ENCODE data around the gene DSCAM. TPM values are rescaled to one million over a fixed set of nuclear protein-coding genes. Genes with fewer than 3 reads are reported as not detected.

Gene DSCAM
- total and polyA plus RNA-seq, 10 of the 15 experiments (the other 5 are each of a cell fraction or from before 2014, with no cell fraction given): not detected

DNA sequence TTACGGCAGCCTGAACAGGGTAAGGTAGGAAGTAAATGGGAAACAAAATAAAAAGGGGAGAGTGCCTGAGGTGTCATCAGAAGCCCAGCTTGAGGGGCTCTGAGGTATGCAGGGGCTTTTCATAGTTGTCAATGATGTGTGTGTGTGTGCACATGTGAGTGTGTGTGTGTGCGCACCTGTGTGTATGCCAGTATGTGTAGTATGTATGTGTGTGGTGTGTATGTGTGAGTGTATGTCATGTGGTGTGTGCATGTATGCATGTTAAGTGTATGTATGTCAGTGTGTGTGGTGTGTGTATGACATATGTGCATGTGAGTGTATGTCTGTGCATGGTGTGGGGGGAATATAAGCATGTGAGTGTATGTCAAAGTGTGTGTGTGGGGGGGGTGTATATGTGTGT lies 184.1 kb downstream of the DSCAM start:
- no TSS peak for BruUV-seq (replicated peaks)
- POLR2A ChIA-PET: no interaction called here
- CTCF ChIA-PET: no interaction called here
- H3K4me1 ChIP-seq (ENCODE audit: control insufficient read depth, insufficient read depth, low read length): no peaks in the 10 kb centered on the region
- H2AFZ ChIP-seq (ENCODE audit: control insufficient read depth, low read depth, low read length): no peak overlapping the region
- FAIRE-seq: no peak
- H3K27me3 ChIP-seq (replicated peaks in 1 of 2; ENCODE audit: control insufficient read depth in 2 of 2, insufficient read depth in 2 of 2, low read length in 1 of 2): no peaks in the 10 kb centered on the region
- no peaks in the 10 kb centered on the region for H3K79me2 ChIP-seq (ENCODE audit: control insufficient read depth, insufficient read depth, low read length)
- H4K20me1 ChIP-seq (ENCODE audit: control insufficient read depth, insufficient read depth): no peaks in the 10 kb centered on the region
- H3K4me2 ChIP-seq (ENCODE audit: control insufficient read depth, insufficient read depth): no peak overlapping the region
- DNase-seq (ENCODE audit: low read depth, low spot score): no peak
- no peak overlapping the region for H3K27ac ChIP-seq (ENCODE audit: control insufficient read depth, insufficient read depth)
- H3K4me3 ChIP-seq: no peak overlapping the region
- SMC1A ChIA-PET (ENCODE audit: uncharacterized antibody, unreplicated experiment): no interaction called here
- RAD21 ChIA-PET (ENCODE audit: unreplicated experiment): no interaction called here
- no peak overlapping the region for H3K9ac ChIP-seq (ENCODE audit: control insufficient read depth, insufficient read depth, low read length)
- 55% methylated on average over 2 of the region's 2 CpGs for WGBS (ENCODE audit: insufficient coverage, insufficient replicate concordance, low lambda C conversion rate, missing lambda C conversion rate)
- no peak for ATAC-seq
- in situ Hi-C loops (cut with MboI): no loop called here
- H3K9me3 ChIP-seq (replicated peaks; ENCODE audit: control insufficient read depth, insufficient read depth, low read length): no peaks in the 10 kb centered on the region; the same call in 2 of the 3 replicates
- no peaks in the 10 kb centered on the region for H3K36me3 ChIP-seq (ENCODE audit: control insufficient read depth in 2 of 2, insufficient read depth in 2 of 2, low read length in 1 of 2)
- intact Hi-C loops (cut with micrococcal nuclease; ENCODE audit: unreplicated experiment): no loop called here
- TF ChIP-seq CBFB (IDR thresholded peaks at IDR 0.05; ENCODE audit: low read depth): no peak
- TF ChIP-seq MEF2A (IDR thresholded peaks at IDR 0.05; ENCODE audit: insufficient read depth, low read depth, low read length): no peak
- TF ChIP-seq, protein P1, sequence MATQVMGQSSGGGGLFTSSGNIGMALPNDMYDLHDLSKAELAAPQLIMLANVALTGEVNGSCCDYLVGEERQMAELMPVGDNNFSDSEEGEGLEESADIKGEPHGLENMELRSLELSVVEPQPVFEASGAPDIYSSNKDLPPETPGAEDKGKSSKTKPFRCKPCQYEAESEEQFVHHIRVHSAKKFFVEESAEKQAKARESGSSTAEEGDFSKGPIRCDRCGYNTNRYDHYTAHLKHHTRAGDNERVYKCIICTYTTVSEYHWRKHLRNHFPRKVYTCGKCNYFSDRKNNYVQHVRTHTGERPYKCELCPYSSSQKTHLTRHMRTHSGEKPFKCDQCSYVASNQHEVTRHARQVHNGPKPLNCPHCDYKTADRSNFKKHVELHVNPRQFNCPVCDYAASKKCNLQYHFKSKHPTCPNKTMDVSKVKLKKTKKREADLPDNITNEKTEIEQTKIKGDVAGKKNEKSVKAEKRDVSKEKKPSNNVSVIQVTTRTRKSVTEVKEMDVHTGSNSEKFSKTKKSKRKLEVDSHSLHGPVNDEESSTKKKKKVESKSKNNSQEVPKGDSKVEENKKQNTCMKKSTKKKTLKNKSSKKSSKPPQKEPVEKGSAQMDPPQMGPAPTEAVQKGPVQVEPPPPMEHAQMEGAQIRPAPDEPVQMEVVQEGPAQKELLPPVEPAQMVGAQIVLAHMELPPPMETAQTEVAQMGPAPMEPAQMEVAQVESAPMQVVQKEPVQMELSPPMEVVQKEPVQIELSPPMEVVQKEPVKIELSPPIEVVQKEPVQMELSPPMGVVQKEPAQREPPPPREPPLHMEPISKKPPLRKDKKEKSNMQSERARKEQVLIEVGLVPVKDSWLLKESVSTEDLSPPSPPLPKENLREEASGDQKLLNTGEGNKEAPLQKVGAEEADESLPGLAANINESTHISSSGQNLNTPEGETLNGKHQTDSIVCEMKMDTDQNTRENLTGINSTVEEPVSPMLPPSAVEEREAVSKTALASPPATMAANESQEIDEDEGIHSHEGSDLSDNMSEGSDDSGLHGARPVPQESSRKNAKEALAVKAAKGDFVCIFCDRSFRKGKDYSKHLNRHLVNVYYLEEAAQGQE (IDR thresholded peaks at IDR 0.05; ENCODE audit: low read depth, low read length): no peak
- no peak for TF ChIP-seq PML (IDR thresholded peaks at IDR 0.05; ENCODE audit: low read length)
- TF ChIP-seq, protein P2, sequence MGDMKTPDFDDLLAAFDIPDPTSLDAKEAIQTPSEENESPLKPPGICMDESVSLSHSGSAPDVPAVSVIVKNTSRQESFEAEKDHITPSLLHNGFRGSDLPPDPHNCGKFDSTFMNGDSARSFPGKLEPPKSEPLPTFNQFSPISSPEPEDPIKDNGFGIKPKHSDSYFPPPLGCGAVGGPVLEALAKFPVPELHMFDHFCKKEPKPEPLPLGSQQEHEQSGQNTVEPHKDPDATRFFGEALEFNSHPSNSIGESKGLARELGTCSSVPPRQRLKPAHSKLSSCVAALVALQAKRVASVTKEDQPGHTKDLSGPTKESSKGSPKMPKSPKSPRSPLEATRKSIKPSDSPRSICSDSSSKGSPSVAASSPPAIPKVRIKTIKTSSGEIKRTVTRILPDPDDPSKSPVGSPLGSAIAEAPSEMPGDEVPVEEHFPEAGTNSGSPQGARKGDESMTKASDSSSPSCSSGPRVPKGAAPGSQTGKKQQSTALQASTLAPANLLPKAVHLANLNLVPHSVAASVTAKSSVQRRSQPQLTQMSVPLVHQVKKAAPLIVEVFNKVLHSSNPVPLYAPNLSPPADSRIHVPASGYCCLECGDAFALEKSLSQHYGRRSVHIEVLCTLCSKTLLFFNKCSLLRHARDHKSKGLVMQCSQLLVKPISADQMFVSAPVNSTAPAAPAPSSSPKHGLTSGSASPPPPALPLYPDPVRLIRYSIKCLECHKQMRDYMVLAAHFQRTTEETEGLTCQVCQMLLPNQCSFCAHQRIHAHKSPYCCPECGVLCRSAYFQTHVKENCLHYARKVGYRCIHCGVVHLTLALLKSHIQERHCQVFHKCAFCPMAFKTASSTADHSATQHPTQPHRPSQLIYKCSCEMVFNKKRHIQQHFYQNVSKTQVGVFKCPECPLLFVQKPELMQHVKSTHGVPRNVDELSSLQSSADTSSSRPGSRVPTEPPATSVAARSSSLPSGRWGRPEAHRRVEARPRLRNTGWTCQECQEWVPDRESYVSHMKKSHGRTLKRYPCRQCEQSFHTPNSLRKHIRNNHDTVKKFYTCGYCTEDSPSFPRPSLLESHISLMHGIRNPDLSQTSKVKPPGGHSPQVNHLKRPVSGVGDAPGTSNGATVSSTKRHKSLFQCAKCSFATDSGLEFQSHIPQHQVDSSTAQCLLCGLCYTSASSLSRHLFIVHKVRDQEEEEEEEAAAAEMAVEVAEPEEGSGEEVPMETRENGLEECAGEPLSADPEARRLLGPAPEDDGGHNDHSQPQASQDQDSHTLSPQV (IDR thresholded peaks at IDR 0.05): no peak
- no peak for TF ChIP-seq MXI1 (IDR thresholded peaks at IDR 0.05; ENCODE audit: low read depth, low read length)
- no peak for TF ChIP-seq STAT3 (IDR thresholded peaks at IDR 0.05; ENCODE audit: low read depth, low read length)
- TF ChIP-seq ATF7 (IDR thresholded peaks at IDR 0.05; ENCODE audit: low read depth): no peak
- TF ChIP-seq, protein P3, sequence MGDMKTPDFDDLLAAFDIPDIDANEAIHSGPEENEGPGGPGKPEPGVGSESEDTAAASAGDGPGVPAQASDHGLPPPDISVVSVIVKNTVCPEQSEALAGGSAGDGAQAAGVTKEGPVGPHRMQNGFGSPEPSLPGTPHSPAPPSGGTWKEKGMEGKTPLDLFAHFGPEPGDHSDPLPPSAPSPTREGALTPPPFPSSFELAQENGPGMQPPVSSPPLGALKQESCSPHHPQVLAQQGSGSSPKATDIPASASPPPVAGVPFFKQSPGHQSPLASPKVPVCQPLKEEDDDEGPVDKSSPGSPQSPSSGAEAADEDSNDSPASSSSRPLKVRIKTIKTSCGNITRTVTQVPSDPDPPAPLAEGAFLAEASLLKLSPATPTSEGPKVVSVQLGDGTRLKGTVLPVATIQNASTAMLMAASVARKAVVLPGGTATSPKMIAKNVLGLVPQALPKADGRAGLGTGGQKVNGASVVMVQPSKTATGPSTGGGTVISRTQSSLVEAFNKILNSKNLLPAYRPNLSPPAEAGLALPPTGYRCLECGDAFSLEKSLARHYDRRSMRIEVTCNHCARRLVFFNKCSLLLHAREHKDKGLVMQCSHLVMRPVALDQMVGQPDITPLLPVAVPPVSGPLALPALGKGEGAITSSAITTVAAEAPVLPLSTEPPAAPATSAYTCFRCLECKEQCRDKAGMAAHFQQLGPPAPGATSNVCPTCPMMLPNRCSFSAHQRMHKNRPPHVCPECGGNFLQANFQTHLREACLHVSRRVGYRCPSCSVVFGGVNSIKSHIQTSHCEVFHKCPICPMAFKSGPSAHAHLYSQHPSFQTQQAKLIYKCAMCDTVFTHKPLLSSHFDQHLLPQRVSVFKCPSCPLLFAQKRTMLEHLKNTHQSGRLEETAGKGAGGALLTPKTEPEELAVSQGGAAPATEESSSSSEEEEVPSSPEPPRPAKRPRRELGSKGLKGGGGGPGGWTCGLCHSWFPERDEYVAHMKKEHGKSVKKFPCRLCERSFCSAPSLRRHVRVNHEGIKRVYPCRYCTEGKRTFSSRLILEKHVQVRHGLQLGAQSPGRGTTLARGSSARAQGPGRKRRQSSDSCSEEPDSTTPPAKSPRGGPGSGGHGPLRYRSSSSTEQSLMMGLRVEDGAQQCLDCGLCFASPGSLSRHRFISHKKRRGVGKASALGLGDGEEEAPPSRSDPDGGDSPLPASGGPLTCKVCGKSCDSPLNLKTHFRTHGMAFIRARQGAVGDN (IDR thresholded peaks at IDR 0.05): no peak
- no peak for TF ChIP-seq SUZ12 (IDR thresholded peaks at IDR 0.05; ENCODE audit: unreplicated experiment)
- no peak for TF ChIP-seq DPF2 (IDR thresholded peaks at IDR 0.05)
- no peak for TF ChIP-seq CBX5 (IDR thresholded peaks at IDR 0.05; ENCODE audit: low read depth)
- TF ChIP-seq FOS (IDR thresholded peaks at IDR 0.05; ENCODE audit: borderline replicate concordance, extremely low read depth, insufficient read length): no peak
- TF ChIP-seq, protein P4, sequence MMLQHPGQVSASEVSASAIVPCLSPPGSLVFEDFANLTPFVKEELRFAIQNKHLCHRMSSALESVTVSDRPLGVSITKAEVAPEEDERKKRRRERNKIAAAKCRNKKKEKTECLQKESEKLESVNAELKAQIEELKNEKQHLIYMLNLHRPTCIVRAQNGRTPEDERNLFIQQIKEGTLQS (IDR thresholded peaks at IDR 0.05; ENCODE audit: borderline replicate concordance, extremely low read depth, low read depth, low read length): no peak

Data from GM12878 (cell line).